GM12891 (cell line): ENCODE measurements around the gene CKAP4. TPM values are rescaled to one million over a fixed set of nuclear protein-coding genes. Genes with fewer than 3 reads are reported as not detected.

Experiments
- DNase-seq: peaks from one replicate; pipeline ENCODE4 v3.0.0; 2011; ENCODE audit warnings: low spot score; ENCODE audit not compliant: insufficient read length
- FAIRE-seq: peaks from 2 replicates; lab custom pipeline; 2011; peaks lifted over from hg19 to GRCh38; lab: Jason Lieb, UNC
- PAX5 ChIP-seq: IDR thresholded peaks from 2 replicates; pipeline ENCODE4 v1.6.1; 2011; ENCODE audit warnings: low read length, moderate library complexity, mild to moderate bottlenecking; ENCODE audit not compliant: insufficient read depth, severe bottlenecking
- POLR2A ChIP-seq: IDR thresholded peaks from 2 replicates; pipeline ENCODE4 v1.6.1; 2011; ENCODE audit warnings: low read depth, low read length, control low read depth
- POLR2AphosphoS5 ChIP-seq: IDR thresholded peaks from 2 replicates; pipeline ENCODE4 v1.6.1; 2011; ENCODE audit warnings: low read depth, low read length, control low read depth
- POU2F2 ChIP-seq: IDR thresholded peaks from 2 replicates; pipeline ENCODE4 v1.6.1; 2011; ENCODE audit warnings: low read depth, mild to moderate bottlenecking, control low read depth, low read length, moderate library complexity
- SPI1 ChIP-seq: IDR thresholded peaks from 2 replicates; pipeline ENCODE4 v1.6.1; 2011; ENCODE audit warnings: low read depth, low read length, control low read depth
- TAF1 ChIP-seq: IDR thresholded peaks from 2 replicates; pipeline ENCODE4 v1.6.1; 2011; ENCODE audit warnings: low read depth, low read length, control low read depth
- polyA plus RNA-seq: library from polyadenylated mRNA; unstranded; fragments of >200 nt; gene quantifications from one replicate; pipeline ENCODE4 v1.2.1, GENCODE V29; 2012; ENCODE audit warnings: low read depth, missing spikeins, inconsistent platforms; ENCODE audit not compliant: missing spikeins

CKAP4 gene
- polyA plus RNA-seq, result 5.0 TPM

GRCh38 chr12:106247674-106248311 lies at the start of gene CKAP4:
Gene CKAP4 (minus strand): TSS chr12:106248020. CDS start chr12:106247851, 169 bp downstream.
- no peak for TF ChIP-seq POLR2A
- TF ChIP-seq TAF1, result no peak
- TF ChIP-seq PAX5, result no peak
- DNase-seq, result peak; percentile 73
- FAIRE-seq, result peak; percentile 76

GRCh38 chr12:106297075-106297474 lies 49.3 kb upstream of the CKAP4 start:
- no peak for TF ChIP-seq PAX5
- TF ChIP-seq TAF1, result no peak
- TF ChIP-seq SPI1, result no peak
- no peak for TF ChIP-seq POLR2AphosphoS5
- no peak for TF ChIP-seq POLR2A
- TF ChIP-seq POU2F2, result no peak
- DNase-seq (no peak), FAIRE-seq (no peak)

- DNase-seq, result no peak
- no peak for TF ChIP-seq SPI1
- TF ChIP-seq POU2F2, result no peak
- no peak for TF ChIP-seq POLR2AphosphoS5
- TF ChIP-seq POLR2A, result no peak
- no peak for TF ChIP-seq TAF1
- TF ChIP-seq PAX5, result no peak
- FAIRE-seq, result no peak
Observed at GRCh38 chr12:106296179-106296877, 48.5 kb upstream of the CKAP4 start.

- no peak for TF ChIP-seq PAX5
- no peak for TF ChIP-seq POU2F2
- no peak for TF ChIP-seq POLR2A
- no peak for TF ChIP-seq TAF1
- TF ChIP-seq POLR2AphosphoS5, result no peak
- DNase-seq, result no peak
- no peak for FAIRE-seq
Observed at GRCh38 chr12:106292339-106292738, 44.5 kb upstream of the CKAP4 start.

GRCh38 chr12:106291342-106291741 lies 43.5 kb upstream of the CKAP4 start:
- FAIRE-seq (no peak), DNase-seq (no peak)
- no peak for TF ChIP-seq POLR2A
- TF ChIP-seq POLR2AphosphoS5, result no peak
- TF ChIP-seq PAX5, result no peak

GRCh38 chr12:106290666-106291065 lies 42.8 kb upstream of the CKAP4 start:
- FAIRE-seq, result no peak
- DNase-seq, result no peak
- no peak for TF ChIP-seq POU2F2
- no peak for TF ChIP-seq POLR2A
- TF ChIP-seq POLR2AphosphoS5, result no peak
- TF ChIP-seq PAX5, result no peak
- no peak for TF ChIP-seq TAF1
- no peak for TF ChIP-seq SPI1

GRCh38 chr12:106289196-106289681 lies 41.4 kb upstream of the CKAP4 start:
- TF ChIP-seq TAF1 (no peak), POLR2AphosphoS5 (no peak), SPI1 (no peak), PAX5 (no peak), POLR2A (no peak), POU2F2 (no peak)
- DNase-seq, result no peak
- no peak for FAIRE-seq

- no peak for TF ChIP-seq PAX5
- TF ChIP-seq POU2F2, result no peak
- no peak for TF ChIP-seq POLR2A
- TF ChIP-seq POLR2AphosphoS5, result no peak
- no peak for TF ChIP-seq TAF1
- no peak for TF ChIP-seq SPI1
- no peak for DNase-seq
- FAIRE-seq, result no peak
Observed at GRCh38 chr12:106288494-106289195, 40.8 kb upstream of the CKAP4 start.

GRCh38 chr12:106288101-106288493 lies 40.3 kb upstream of the CKAP4 start:
- TF ChIP-seq POLR2AphosphoS5 (no peak), TAF1 (no peak), POLR2A (no peak), POU2F2 (no peak), PAX5 (no peak), SPI1 (no peak)
- FAIRE-seq (no peak), DNase-seq (no peak)
